ENCODE measurements around the gene FUT3.

DNA sequence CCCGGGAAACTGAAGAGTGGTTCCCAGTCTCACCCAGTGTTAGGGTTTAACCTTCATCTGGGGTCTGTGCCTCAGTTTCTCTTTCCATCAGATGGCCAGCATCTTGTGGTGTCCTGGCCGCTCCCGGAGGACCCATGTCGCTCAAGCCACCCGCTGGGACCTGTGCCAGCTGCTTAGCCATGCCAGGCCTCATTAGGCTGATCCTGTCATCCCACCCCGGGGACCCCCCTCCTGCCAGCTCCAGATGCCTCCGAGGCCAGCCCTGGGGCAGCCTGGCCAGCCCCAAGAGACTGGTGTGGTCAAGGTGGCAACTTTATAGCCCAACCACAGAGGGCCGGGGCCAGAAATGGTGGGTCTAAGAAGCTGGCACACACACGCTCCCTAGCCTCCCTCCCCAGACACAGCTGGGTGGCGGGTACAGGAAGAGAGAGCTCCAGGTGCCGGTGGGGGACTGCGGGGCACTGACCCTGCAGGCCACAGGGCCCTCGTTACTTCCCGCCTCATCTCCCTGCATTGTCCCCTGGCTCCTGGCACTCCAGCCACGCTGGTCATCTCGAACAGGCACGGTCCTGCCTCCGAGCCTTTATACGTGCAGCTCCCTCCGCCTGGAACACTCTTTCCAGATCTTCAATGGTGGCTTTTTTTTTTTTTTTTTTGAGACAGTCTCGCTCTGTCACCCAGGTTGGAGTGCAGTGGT lies 43.0 kb downstream of the FUT3 start:
- TF ChIP-seq POLR2A (IDR thresholded peaks at IDR 0.05), result no peak
- TF ChIP-seq, protein P1, sequence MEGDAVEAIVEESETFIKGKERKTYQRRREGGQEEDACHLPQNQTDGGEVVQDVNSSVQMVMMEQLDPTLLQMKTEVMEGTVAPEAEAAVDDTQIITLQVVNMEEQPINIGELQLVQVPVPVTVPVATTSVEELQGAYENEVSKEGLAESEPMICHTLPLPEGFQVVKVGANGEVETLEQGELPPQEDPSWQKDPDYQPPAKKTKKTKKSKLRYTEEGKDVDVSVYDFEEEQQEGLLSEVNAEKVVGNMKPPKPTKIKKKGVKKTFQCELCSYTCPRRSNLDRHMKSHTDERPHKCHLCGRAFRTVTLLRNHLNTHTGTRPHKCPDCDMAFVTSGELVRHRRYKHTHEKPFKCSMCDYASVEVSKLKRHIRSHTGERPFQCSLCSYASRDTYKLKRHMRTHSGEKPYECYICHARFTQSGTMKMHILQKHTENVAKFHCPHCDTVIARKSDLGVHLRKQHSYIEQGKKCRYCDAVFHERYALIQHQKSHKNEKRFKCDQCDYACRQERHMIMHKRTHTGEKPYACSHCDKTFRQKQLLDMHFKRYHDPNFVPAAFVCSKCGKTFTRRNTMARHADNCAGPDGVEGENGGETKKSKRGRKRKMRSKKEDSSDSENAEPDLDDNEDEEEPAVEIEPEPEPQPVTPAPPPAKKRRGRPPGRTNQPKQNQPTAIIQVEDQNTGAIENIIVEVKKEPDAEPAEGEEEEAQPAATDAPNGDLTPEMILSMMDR (IDR thresholded peaks at IDR 0.05), result no peak

Data from stomach (tissue), 4 donors.